Left lung (tissue), 10 donors: ENCODE results near the gene GREB1. TPM values are rescaled to one million over a fixed set of nuclear protein-coding genes. Genes with fewer than 3 reads are reported as not detected.
A peak's percentile ranks its signal among the peaks of the same experiment; 100 is the strongest.

Experiments used
- ATAC-seq: fragments of 200-7000 bp; cut with Tn5 transposase; one replicate; pipeline ENCODE4 v1.9.1; 2020; ENCODE audit warnings: moderate library complexity
- DNase-seq, 4 donors: peaks; one replicate each; pipeline ENCODE4 v3.0.0-alpha.2; 2013 to 2020
- H3K27ac ChIP-seq, 2 donors: fragments of 200-600 bp; sonication (generic) in 1 of 2; one replicate each; pipeline versions ENCODE4 v1.5.0 to v1.8.0; 2020 to 2021
- H3K27me3 ChIP-seq, 2 donors: fragments of 200-600 bp; sonication (generic) in 1 of 2; one replicate each; pipeline versions ENCODE4 v1.5.0 to v1.8.0; 2020 to 2021
- H3K36me3 ChIP-seq, 2 donors: fragments of 200-600 bp; sonication (generic) in 1 of 2; one replicate each; pipeline versions ENCODE4 v1.5.0 to v1.8.0; 2020 to 2021
- H3K4me1 ChIP-seq, 2 donors: fragments of 200-600 bp; one replicate each; pipeline ENCODE4 v1.8.0; 2021
- H3K4me3 ChIP-seq, 2 donors: fragments of 200-600 bp; sonication (generic) in 1 of 2; one replicate each; pipeline versions ENCODE4 v1.5.0 to v1.8.0; 2020 to 2021; ENCODE audit warnings: mild to moderate bottlenecking in 1 of 2
- H3K9me3 ChIP-seq, 2 donors: fragments of 200-600 bp; sonication (generic) in 1 of 2; one replicate each; pipeline versions ENCODE4 v1.5.0 to v1.8.0; 2020 to 2021
- CTCF ChIP-seq, 2 donors: fragments of 200-600 bp; sonication (generic) in 1 of 2; IDR thresholded peaks; one replicate each; pipeline versions ENCODE4 v1.5.0 to v1.8.0; 2021; ENCODE audit warnings: antibody characterized with exemption in 2 of 2
- intact Hi-C, 2 donors: fragments of 100-400 bp; cut with DNase I; formaldehyde crosslinking; loops; one replicate each; pipeline versions ENCODE4 v1.11.2 to v1.14.2; 2022
- polyA plus RNA-seq, 6 donors: library from polyadenylated mRNA; unstranded; fragments of 120-200 nt; gene quantifications; one replicate each; pipeline ENCODE4 v1.2.1, GENCODE V29; 2013; ENCODE audit not compliant: insufficient read length in 6 of 6
- total RNA-seq, 2 donors: library from RNA; stranded (reverse); fragmentation: NEBNext Ultra II Directional; extraction: Animal tissue kit (Norgen Biotek cat#: 25700); gene quantifications; one replicate each; pipeline ENCODE4 v1.2.1, GENCODE V29; 2021
- donor health status: DM: no; HTN: yes; CAD: no.
- donor health status: DM: no; HTN: no; CAD: no.

The GREB1 gene
- total and polyA plus RNA-seq, 8 donors = 1.6 to 19.1 (median 12.7) TPM

DNA sequence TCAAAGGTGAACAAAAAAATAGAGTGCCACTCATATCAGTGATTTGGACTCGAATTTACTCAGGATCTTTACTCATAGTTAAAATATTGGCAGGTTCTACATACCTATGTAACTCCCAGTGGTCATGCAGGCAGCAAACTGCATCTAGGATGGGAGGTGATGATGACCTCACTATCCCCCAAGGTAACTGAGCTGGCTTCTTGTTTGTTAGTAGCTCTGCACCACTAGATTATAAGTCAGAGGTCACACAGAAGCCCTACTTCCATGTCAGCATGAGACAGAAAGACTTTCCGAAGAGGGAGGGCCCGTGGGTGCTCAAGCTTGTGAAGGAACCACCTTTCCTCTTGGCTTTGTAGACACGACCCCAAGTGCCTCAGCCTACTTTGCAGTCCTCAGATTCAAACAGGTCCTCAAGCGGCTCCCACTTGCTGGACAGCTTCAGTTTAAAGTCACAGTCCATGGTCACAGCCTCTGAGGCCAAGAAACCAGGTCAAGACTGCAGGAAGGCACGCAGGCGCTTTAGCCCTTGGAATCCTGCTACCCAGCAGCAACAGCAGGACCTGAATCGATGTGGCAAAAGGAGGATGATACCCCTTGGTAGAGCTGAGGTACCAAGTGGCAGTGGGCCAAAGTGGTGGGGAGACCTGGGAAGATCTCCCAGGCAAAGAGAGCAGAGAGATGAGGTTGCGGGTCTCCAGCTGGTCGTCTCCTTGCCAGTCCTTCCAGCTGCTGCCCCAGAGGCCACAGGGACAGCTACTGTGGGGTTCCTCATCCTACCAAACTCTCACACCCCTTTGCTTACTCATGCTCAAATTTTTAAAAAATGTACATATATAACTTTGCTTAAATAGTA is 131.9 kb downstream of the GREB1 start:
- Histone ChIP-seq H3K4me3 (no peak overlapping the region), H3K27me3 (peaks cover 6 to 41% of the 10 kb centered on the region in 2 donors)

DNA sequence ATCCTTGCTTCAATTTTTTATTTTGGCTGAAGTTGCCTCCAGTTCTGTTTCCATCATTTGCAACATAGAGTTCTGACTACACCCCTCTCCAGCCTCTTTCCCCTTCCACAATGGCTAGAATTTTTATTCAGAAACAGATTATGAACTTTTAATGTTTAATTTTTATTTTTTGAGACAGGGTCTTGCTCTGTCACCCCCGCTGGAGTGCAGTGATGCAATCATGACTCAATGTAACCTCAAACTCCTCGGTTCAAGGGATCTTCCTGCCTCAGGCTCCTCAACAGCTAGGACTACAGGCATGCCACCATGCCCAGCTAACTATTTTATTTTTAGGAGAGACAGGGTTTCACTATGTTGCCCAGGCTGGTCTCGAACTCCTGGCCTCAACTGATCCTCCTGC is 133.3 kb downstream of the GREB1 start:
- H3K9me3 ChIP-seq = peaks cover 0 to 4% of the 10 kb centered on the region in 2 donors
- ATAC-seq (no peak), DNase-seq (no peak)
- peaks cover 0 to 6% of the 10 kb centered on the region in 2 donors for H3K4me1 ChIP-seq
- H3K27ac ChIP-seq = no peak overlapping the region
- H3K4me3 ChIP-seq = no peak overlapping the region
- intact Hi-C loops = no loop called here
- no peaks in the 10 kb centered on the region for H3K36me3 ChIP-seq
- H3K27me3 ChIP-seq = peaks cover 11 to 48% of the 10 kb centered on the region in 2 donors
- no peak for TF ChIP-seq CTCF (IDR thresholded peaks at IDR 0.05)

More for the DNA sequence above, 131.9 kb downstream of the GREB1 start:
- DNase-seq (no peak), ATAC-seq (no peak)
- Histone ChIP-seq H3K4me1 (peaks cover 0 to 6% of the 10 kb centered on the region in 2 donors), H3K9me3 (peaks cover 0 to 4% of the 10 kb centered on the region in 2 donors), H3K36me3 (no peaks in the 10 kb centered on the region), H3K27ac (no peak overlapping the region)
- TF ChIP-seq CTCF (IDR thresholded peaks at IDR 0.05) = no peak
- intact Hi-C loops = no loop called here

- Histone ChIP-seq H3K4me3 (no peak overlapping the region), H3K36me3 (no peaks in the 10 kb centered on the region), H3K27ac (no peak overlapping the region), H3K27me3 (peaks cover 11 to 52% of the 10 kb centered on the region in 2 donors), H3K4me1 (peaks cover 0 to 6% of the 10 kb centered on the region in 2 donors), H3K9me3 (no peaks in the 10 kb centered on the region)
- intact Hi-C loops = no loop called here
- ATAC-seq = no peak
- TF ChIP-seq CTCF (IDR thresholded peaks at IDR 0.05) = no peak
- DNase-seq = no peak
Observed at GRCh38 chr2:11667866-11668637, 134.2 kb downstream of the GREB1 start.

GRCh38 chr2:11669454-11670291 is 135.8 kb downstream of the GREB1 start, which contains the start of gene NTSR2:
TSS of gene NTSR2 (minus strand) at chr2:11670195. CDS start at chr2:11670129, 66 bp downstream.
- no peak for TF ChIP-seq CTCF (IDR thresholded peaks at IDR 0.05)
- intact Hi-C loops = no loop called here
- no peaks in the 10 kb centered on the region for H3K36me3 ChIP-seq
- peaks cover 0 to 6% of the 10 kb centered on the region in 2 donors for H3K4me1 ChIP-seq
- no peaks in the 10 kb centered on the region for H3K9me3 ChIP-seq
- DNase-seq (peak in 3 of 4 donors; percentile 68 to 86 (median 82)), ATAC-seq (peak; percentile 100)
- peaks cover 11 to 66% of the 10 kb centered on the region in 2 donors for H3K27me3 ChIP-seq
- H3K4me3 ChIP-seq = no peak within 1 kb of the TSS
- H3K27ac ChIP-seq = no peak within 1 kb of the TSS
